GM19023 (cell line): ENCODE data around the gene FDX1.

Experiments used
- ATAC-seq: cut with Tn5 transposase; IDR thresholded peaks from one replicate; pipeline ENCODE4 v1.9.1; 2021; ENCODE audit warnings: mild to moderate bottlenecking, moderate library complexity; ENCODE audit not compliant: unreplicated experiment

Gene FDX1

GRCh38 chr11:110465231-110465630, 35.5 kb downstream of the FDX1 start:
- no peak for ATAC-seq

- no peak for ATAC-seq
Measured at GRCh38 chr11:110467556-110467955, 37.8 kb downstream of the FDX1 start.

- ATAC-seq: no peak
Measured at GRCh38 chr11:110468121-110468520, 38.4 kb downstream of the FDX1 start.

- ATAC-seq: no peak
Measured at GRCh38 chr11:110469127-110469526, 39.4 kb downstream of the FDX1 start.

GRCh38 chr11:110470716-110471115, 41.0 kb downstream of the FDX1 start:
- ATAC-seq: no peak

- ATAC-seq: no peak
Measured at GRCh38 chr11:110471371-110471770, 41.6 kb downstream of the FDX1 start.

- ATAC-seq: no peak
Measured at GRCh38 chr11:110472858-110473257, 43.1 kb downstream of the FDX1 start.

GRCh38 chr11:110473706-110474105, 44.0 kb downstream of the FDX1 start:
- no peak for ATAC-seq

GRCh38 chr11:110474578-110474977, 44.8 kb downstream of the FDX1 start:
- no peak for ATAC-seq

GRCh38 chr11:110475671-110476070, 45.9 kb downstream of the FDX1 start:
- no peak for ATAC-seq

- ATAC-seq: no peak
Measured at GRCh38 chr11:110478410-110478809, 48.7 kb downstream of the FDX1 start.

GRCh38 chr11:110479108-110480101, 49.7 kb downstream of the FDX1 start:
- no peak for ATAC-seq

- no peak for ATAC-seq
Measured at GRCh38 chr11:110481523-110481922, 51.8 kb downstream of the FDX1 start.

GRCh38 chr11:110486156-110486555, 56.4 kb downstream of the FDX1 start:
- ATAC-seq: no peak

- ATAC-seq: no peak
Measured at GRCh38 chr11:110488446-110488845, 58.7 kb downstream of the FDX1 start.

- ATAC-seq: no peak
Measured at GRCh38 chr11:110490886-110491285, 61.1 kb downstream of the FDX1 start.

GRCh38 chr11:110491577-110492320, 62.0 kb downstream of the FDX1 start:
- ATAC-seq: no peak

- no peak for ATAC-seq
Measured at GRCh38 chr11:110492321-110492685, 62.6 kb downstream of the FDX1 start.

GRCh38 chr11:110493346-110493745, 63.6 kb downstream of the FDX1 start:
- ATAC-seq: no peak

- ATAC-seq: no peak
Measured at GRCh38 chr11:110497231-110497978, 67.7 kb downstream of the FDX1 start.

GRCh38 chr11:110501428-110501827, 71.7 kb downstream of the FDX1 start:
- no peak for ATAC-seq
